HCT116 (cell line): ENCODE results near the gene LRPPRC.

Source experiments
- CTCF ChIP-seq, 3 experiments: fragments of 200-600 bp in 1 of 3; sonication (generic) in 1 of 3; IDR thresholded peaks in 2 of 3; conservative IDR thresholded peaks in 1 of 3; 2 replicates each; pipeline ENCODE4 v1.5.1; 2012 to 2017; ENCODE audit warnings: low read depth in 2 of 3, low read length in 2 of 3, antibody characterized with exemption in 1 of 3, borderline replicate concordance in 1 of 3, control low read depth in 1 of 3, mild to moderate bottlenecking in 1 of 3, mixed read lengths in 1 of 3, mixed run types in 1 of 3, moderate library complexity in 1 of 3; ENCODE audit not compliant: insufficient read depth in 1 of 3
- EGR1 ChIP-seq: IDR thresholded peaks from 2 replicates; pipeline ENCODE4 v1.6.1; 2012; ENCODE audit warnings: low read depth
- ELF1 ChIP-seq: IDR thresholded peaks from 2 replicates; pipeline ENCODE4 v1.6.1; 2012; ENCODE audit warnings: low read depth, borderline replicate concordance
- EZH2 ChIP-seq: fragments of 200-600 bp; sonication (generic); IDR thresholded peaks from 2 replicates; pipeline ENCODE4 v1.6.1; 2017; ENCODE audit warnings: antibody characterized with exemption, mixed run types
- FOSL1 ChIP-seq: IDR thresholded peaks from 2 replicates; pipeline ENCODE4 v1.6.1; 2012; ENCODE audit warnings: low read depth
- JUND ChIP-seq: IDR thresholded peaks from 2 replicates; pipeline ENCODE4 v1.6.1; 2012
- MAX ChIP-seq: IDR thresholded peaks from 2 replicates; pipeline ENCODE4 v1.6.1; 2012
- POLR2A ChIP-seq: IDR thresholded peaks from 2 replicates; pipeline ENCODE4 v1.7.0; 2011; ENCODE audit warnings: borderline replicate concordance; ENCODE audit not compliant: insufficient read depth, insufficient read length; ENCODE audit errors: extremely low read depth
- POLR2AphosphoS5 ChIP-seq: IDR thresholded peaks from 2 replicates; pipeline ENCODE4 v1.6.1; 2011; ENCODE audit warnings: mild to moderate bottlenecking, low read depth, low read length, moderate library complexity
- SP1 ChIP-seq: IDR thresholded peaks from 2 replicates; pipeline ENCODE4 v1.6.1; 2012; ENCODE audit warnings: low read depth
- YY1 ChIP-seq: IDR thresholded peaks from 2 replicates; pipeline ENCODE4 v1.6.1; 2011; ENCODE audit warnings: low read length, low read depth, moderate library complexity, mild to moderate bottlenecking; ENCODE audit not compliant: insufficient replicate concordance; ENCODE audit errors: extremely low read depth
- ZBTB33 ChIP-seq: IDR thresholded peaks from 2 replicates; pipeline ENCODE4 v1.6.1; 2011; ENCODE audit warnings: mild to moderate bottlenecking, low read length, moderate library complexity; ENCODE audit not compliant: insufficient replicate concordance; ENCODE audit errors: extremely low read depth
- ZFX ChIP-seq: fragments of 450-650 bp; IDR thresholded peaks from 2 replicates; pipeline ENCODE4 v1.6.1; 2017

DNA sequence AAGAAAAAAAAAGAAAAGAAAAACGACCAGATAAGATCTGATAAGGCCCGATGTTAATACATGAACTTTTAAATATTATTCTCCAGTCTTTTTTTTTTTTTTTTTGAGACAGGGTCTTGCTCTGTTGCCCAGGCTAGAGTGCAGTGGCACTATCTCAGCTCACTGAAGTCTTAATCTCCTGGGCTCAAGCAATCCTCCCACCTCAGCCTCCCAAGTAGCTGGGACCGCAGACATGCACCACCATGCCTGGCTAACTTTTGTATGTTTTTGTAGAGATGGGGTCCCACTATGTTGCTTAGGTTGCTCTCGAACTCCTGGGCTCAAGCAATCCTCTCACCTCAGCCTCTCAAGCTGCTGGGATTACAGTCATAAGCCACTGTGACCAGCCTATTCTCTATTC, 158.8 kb downstream of the LRPPRC start:
- TF ChIP-seq CTCF (IDR thresholded peaks at IDR 0.05 in 2 of 3, conservative IDR thresholded peaks at IDR 0.05 in 1 of 3; ENCODE audit: borderline replicate concordance in 1 of 3, insufficient read depth in 1 of 3, low read depth in 2 of 3, low read length in 2 of 3) (no peak), POLR2A (no peak), EGR1 (no peak), POLR2AphosphoS5 (no peak), MAX (no peak), SP1 (no peak), ZFX (no peak), EZH2 (no peak), YY1 (no peak), ELF1 (no peak), JUND (no peak), ZBTB33 (no peak), FOSL1 (no peak)
